Osteocyte (in vitro differentiated cells): ENCODE results near the gene EMB. TPM values are rescaled to one million over a fixed set of nuclear protein-coding genes. Genes with fewer than 3 reads are reported as not detected.
"Not testable (repeated sequence)": the region's sequence is repeated elsewhere in the genome, so short reads cannot be mapped to it uniquely, and the experiment has no call there.

Experiments used
- DNase-seq: peaks from one replicate; pipeline ENCODE4 v3.0.0; 2021; ENCODE audit warnings: mixed read lengths; ENCODE audit not compliant: unreplicated experiment; ENCODE audit errors: extremely low spot score
- H3K27ac Mint-ChIP-seq: one replicate; pipeline ENCODE4 v1.8.0; 2021; ENCODE audit warnings: mild to moderate bottlenecking, mixed read lengths; ENCODE audit not compliant: unreplicated experiment
- H3K27me3 Mint-ChIP-seq: one replicate; pipeline ENCODE4 v1.8.0; 2021; ENCODE audit warnings: mixed read lengths; ENCODE audit not compliant: unreplicated experiment
- H3K36me3 Mint-ChIP-seq: one replicate; pipeline ENCODE4 v1.8.0; 2021; ENCODE audit warnings: mixed read lengths; ENCODE audit not compliant: unreplicated experiment
- H3K4me1 Mint-ChIP-seq: one replicate; pipeline ENCODE4 v1.8.0; 2021; ENCODE audit warnings: mixed read lengths; ENCODE audit not compliant: unreplicated experiment
- H3K4me3 Mint-ChIP-seq: one replicate; pipeline ENCODE4 v1.8.0; 2021; ENCODE audit warnings: mild to moderate bottlenecking, moderate library complexity, mixed read lengths; ENCODE audit not compliant: unreplicated experiment
- H3K9me3 Mint-ChIP-seq: one replicate; pipeline ENCODE4 v1.8.0; 2021; ENCODE audit warnings: mixed read lengths; ENCODE audit not compliant: unreplicated experiment
- CTCF ChIP-seq: fragments of 200-600 bp; sonication (generic); IDR thresholded peaks from 2 replicates; pipeline ENCODE4 v1.5.0; 2021; ENCODE audit warnings: antibody characterized with exemption, mild to moderate bottlenecking, moderate library complexity
- total RNA-seq: library from RNA; stranded (reverse); gene quantifications from 2 replicates; pipeline ENCODE4 v1.2.1, GENCODE V29; 2021

Gene EMB
- total RNA-seq, 1 donor from 2014 or later: 3.7 TPM

GRCh38 chr5:50406877-50407276 is 34.2 kb downstream of the EMB start:
- no peaks in the 10 kb centered on the region for H3K4me1 Mint-ChIP-seq
- DNase-seq: no peak
- no peak overlapping the region for H3K27ac Mint-ChIP-seq
- H3K9me3 Mint-ChIP-seq: peaks cover 3% of the 10 kb centered on the region
- no peak for TF ChIP-seq CTCF
- H3K27me3 Mint-ChIP-seq: no peaks in the 10 kb centered on the region
- no peaks in the 10 kb centered on the region for H3K36me3 Mint-ChIP-seq
- no peak overlapping the region for H3K4me3 Mint-ChIP-seq

- H3K9me3 Mint-ChIP-seq: peaks cover 3% of the 10 kb centered on the region
- DNase-seq: no peak
- H3K4me1 Mint-ChIP-seq: no peaks in the 10 kb centered on the region
- no peaks in the 10 kb centered on the region for H3K27me3 Mint-ChIP-seq
- no peak overlapping the region for H3K27ac Mint-ChIP-seq
- no peaks in the 10 kb centered on the region for H3K36me3 Mint-ChIP-seq
- no peak for TF ChIP-seq CTCF
- no peak overlapping the region for H3K4me3 Mint-ChIP-seq
These were observed 39.8 kb downstream of the EMB start for GRCh38 chr5:50401336-50401735.

- not testable (repeated sequence) for H3K9me3 Mint-ChIP-seq, H3K4me3 Mint-ChIP-seq, H3K36me3 Mint-ChIP-seq, H3K27ac Mint-ChIP-seq, H3K4me1 Mint-ChIP-seq, H3K27me3 Mint-ChIP-seq, DNase-seq
These were observed 47.0 kb downstream of the EMB start for GRCh38 chr5:50393925-50394609.

- not testable (repeated sequence) for H3K27me3 Mint-ChIP-seq, H3K4me3 Mint-ChIP-seq, H3K36me3 Mint-ChIP-seq, H3K4me1 Mint-ChIP-seq, H3K27ac Mint-ChIP-seq, DNase-seq
- peaks cover 11% of the 10 kb centered on the region for H3K9me3 Mint-ChIP-seq
These were observed 48.8 kb downstream of the EMB start for GRCh38 chr5:50392289-50392688.

- not testable (repeated sequence) for H3K27me3 Mint-ChIP-seq, H3K4me1 Mint-ChIP-seq, H3K36me3 Mint-ChIP-seq, DNase-seq, H3K4me3 Mint-ChIP-seq, H3K27ac Mint-ChIP-seq
- H3K9me3 Mint-ChIP-seq: peaks cover 18% of the 10 kb centered on the region
These were observed 56.7 kb downstream of the EMB start for GRCh38 chr5:50384381-50384780.

- H3K27ac Mint-ChIP-seq, H3K4me1 Mint-ChIP-seq, H3K4me3 Mint-ChIP-seq, H3K36me3 Mint-ChIP-seq, H3K27me3 Mint-ChIP-seq, DNase-seq: not testable (repeated sequence)
- H3K9me3 Mint-ChIP-seq: peaks cover 19% of the 10 kb centered on the region
These were observed 64.4 kb downstream of the EMB start for GRCh38 chr5:50376696-50377095.

GRCh38 chr5:50369287-50370033 is 71.6 kb downstream of the EMB start:
- not testable (repeated sequence) for H3K27ac Mint-ChIP-seq, H3K4me1 Mint-ChIP-seq, DNase-seq, H3K4me3 Mint-ChIP-seq, H3K27me3 Mint-ChIP-seq, H3K36me3 Mint-ChIP-seq
- H3K9me3 Mint-ChIP-seq: peaks cover 28% of the 10 kb centered on the region
